Measurements from ENCODE around the gene EYS.
A peak's percentile ranks its signal among the peaks of the same experiment; 100 is the strongest.
"Not testable (repeated sequence)": the region's sequence is repeated elsewhere in the genome, so short reads cannot be mapped to it uniquely, and the experiment has no call there.

The EYS gene

GRCh38 chr6:64083261-64083660 lies 1623.8 kb downstream of the EYS start:
- no peak for DNase-seq

- no peak for DNase-seq
Observed at GRCh38 chr6:64081453-64081852, 1625.6 kb downstream of the EYS start.

- no peak for DNase-seq
Observed at GRCh38 chr6:64074981-64075380, 1632.0 kb downstream of the EYS start.

- no peak for DNase-seq
Observed at GRCh38 chr6:64072686-64073085, 1634.3 kb downstream of the EYS start.

- DNase-seq = no peak
Observed at GRCh38 chr6:64064919-64065318, 1642.1 kb downstream of the EYS start.

- DNase-seq = no peak
Observed at GRCh38 chr6:64062960-64063683, 1643.9 kb downstream of the EYS start.

GRCh38 chr6:64054861-64055260 lies 1652.2 kb downstream of the EYS start:
- DNase-seq = no peak

GRCh38 chr6:64050590-64050989 lies 1656.4 kb downstream of the EYS start:
- no peak for DNase-seq

GRCh38 chr6:64049736-64050135 lies 1657.3 kb downstream of the EYS start:
- no peak for DNase-seq

GRCh38 chr6:64046746-64047208 lies 1660.2 kb downstream of the EYS start:
- DNase-seq = no peak

GRCh38 chr6:64041373-64041772 lies 1665.7 kb downstream of the EYS start:
- no peak for DNase-seq

- no peak for DNase-seq
Observed at GRCh38 chr6:64040113-64040512, 1666.9 kb downstream of the EYS start.

- no peak for DNase-seq
Observed at GRCh38 chr6:64037427-64037826, 1669.6 kb downstream of the EYS start.

GRCh38 chr6:64034910-64035655 lies 1671.9 kb downstream of the EYS start:
- DNase-seq = no peak

GRCh38 chr6:64034291-64034690 lies 1672.7 kb downstream of the EYS start:
- DNase-seq = no peak

GRCh38 chr6:64030950-64031618 lies 1675.9 kb downstream of the EYS start:
- not testable (repeated sequence) for DNase-seq

GRCh38 chr6:64023693-64024092 lies 1683.3 kb downstream of the EYS start:
- DNase-seq = no peak

GRCh38 chr6:64014595-64014994 lies 1692.4 kb downstream of the EYS start:
- no peak for DNase-seq

- DNase-seq = peak; percentile 40
Observed at GRCh38 chr6:64013011-64013410, 1694.0 kb downstream of the EYS start.

- DNase-seq = peak; percentile 54
Observed at GRCh38 chr6:64012351-64013001, 1694.5 kb downstream of the EYS start.

- DNase-seq = no peak
Observed at GRCh38 chr6:64010666-64011065, 1696.4 kb downstream of the EYS start.

GRCh38 chr6:64010010-64010409 lies 1697.0 kb downstream of the EYS start:
- DNase-seq = no peak

GRCh38 chr6:64006246-64006645 lies 1700.8 kb downstream of the EYS start:
- no peak for DNase-seq
